Measurements from ENCODE around the gene SOX6. TPM values are rescaled to one million over a fixed set of nuclear protein-coding genes. Genes with fewer than 3 reads are reported as not detected.

SOX6 gene
- total RNA-seq, 4 donors from 2014 or later: 0.29 to 20.5 (median 8.2) TPM

DNA sequence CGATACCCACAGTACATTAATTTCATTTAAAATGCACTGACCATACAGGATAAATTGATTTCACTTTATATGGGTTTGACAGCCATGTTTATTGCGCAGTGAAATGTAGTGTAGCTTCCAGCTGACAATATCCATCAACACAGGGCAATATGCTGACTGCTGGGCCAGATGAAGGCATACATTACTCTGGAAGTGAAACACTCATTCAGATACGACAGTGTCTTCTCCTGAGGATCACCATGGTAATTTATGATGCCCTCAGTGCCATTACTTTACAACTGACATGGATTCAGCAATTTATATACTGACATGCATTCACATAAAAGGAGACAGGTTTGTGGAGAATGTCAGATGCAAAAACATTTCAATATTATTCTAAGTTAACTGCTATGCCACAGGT, 365.1 kb downstream of the SOX6 start:
- no peaks in the 10 kb centered on the region for H3K27me3 ChIP-seq

DNA sequence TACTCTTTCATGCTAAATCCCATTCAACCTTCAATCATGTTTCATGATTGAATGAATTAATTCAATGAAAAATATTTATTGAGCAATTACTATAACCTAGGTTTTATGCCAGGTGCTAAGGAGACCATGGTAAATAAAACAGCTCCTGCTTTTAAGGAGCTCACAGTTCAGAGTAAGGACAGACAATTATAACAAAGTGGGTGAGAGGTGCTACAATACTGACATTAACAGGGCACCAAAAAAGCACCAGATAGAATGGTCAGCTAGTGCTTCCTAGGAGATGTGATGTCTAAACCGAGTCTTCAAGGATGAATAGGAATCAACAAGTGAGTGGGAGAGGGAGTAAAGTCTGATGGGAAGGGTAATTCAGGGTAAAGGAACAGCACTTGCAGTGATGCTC, 366.7 kb downstream of the SOX6 start:
- intact Hi-C loops (cut with DNase I; ENCODE audit: low total_unique reads): no loop called here
- Histone ChIP-seq H3K9me3 (no peaks in the 10 kb centered on the region), H3K4me1 (no peaks in the 10 kb centered on the region), H3K36me3 (no peaks in the 10 kb centered on the region), H3K27me3 (no peaks in the 10 kb centered on the region), H3K4me3 (no peak overlapping the region), H3K27ac (no peak overlapping the region)
- TF ChIP-seq, protein P1, sequence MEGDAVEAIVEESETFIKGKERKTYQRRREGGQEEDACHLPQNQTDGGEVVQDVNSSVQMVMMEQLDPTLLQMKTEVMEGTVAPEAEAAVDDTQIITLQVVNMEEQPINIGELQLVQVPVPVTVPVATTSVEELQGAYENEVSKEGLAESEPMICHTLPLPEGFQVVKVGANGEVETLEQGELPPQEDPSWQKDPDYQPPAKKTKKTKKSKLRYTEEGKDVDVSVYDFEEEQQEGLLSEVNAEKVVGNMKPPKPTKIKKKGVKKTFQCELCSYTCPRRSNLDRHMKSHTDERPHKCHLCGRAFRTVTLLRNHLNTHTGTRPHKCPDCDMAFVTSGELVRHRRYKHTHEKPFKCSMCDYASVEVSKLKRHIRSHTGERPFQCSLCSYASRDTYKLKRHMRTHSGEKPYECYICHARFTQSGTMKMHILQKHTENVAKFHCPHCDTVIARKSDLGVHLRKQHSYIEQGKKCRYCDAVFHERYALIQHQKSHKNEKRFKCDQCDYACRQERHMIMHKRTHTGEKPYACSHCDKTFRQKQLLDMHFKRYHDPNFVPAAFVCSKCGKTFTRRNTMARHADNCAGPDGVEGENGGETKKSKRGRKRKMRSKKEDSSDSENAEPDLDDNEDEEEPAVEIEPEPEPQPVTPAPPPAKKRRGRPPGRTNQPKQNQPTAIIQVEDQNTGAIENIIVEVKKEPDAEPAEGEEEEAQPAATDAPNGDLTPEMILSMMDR (IDR thresholded peaks at IDR 0.05): no peak
- no peak for TF ChIP-seq POLR2A (IDR thresholded peaks at IDR 0.05)
- DNase-seq: no peak

More for the DNA sequence above, 365.1 kb downstream of the SOX6 start:
- Histone ChIP-seq H3K4me1 (no peaks in the 10 kb centered on the region), H3K27ac (no peak overlapping the region), H3K36me3 (no peaks in the 10 kb centered on the region), H3K9me3 (no peaks in the 10 kb centered on the region), H3K4me3 (no peak overlapping the region)
- intact Hi-C loops (cut with DNase I; ENCODE audit: low total_unique reads): no loop called here
- DNase-seq: no peak
- TF ChIP-seq, protein P1 (IDR thresholded peaks at IDR 0.05): no peak
- no peak for TF ChIP-seq POLR2A (IDR thresholded peaks at IDR 0.05)

DNA sequence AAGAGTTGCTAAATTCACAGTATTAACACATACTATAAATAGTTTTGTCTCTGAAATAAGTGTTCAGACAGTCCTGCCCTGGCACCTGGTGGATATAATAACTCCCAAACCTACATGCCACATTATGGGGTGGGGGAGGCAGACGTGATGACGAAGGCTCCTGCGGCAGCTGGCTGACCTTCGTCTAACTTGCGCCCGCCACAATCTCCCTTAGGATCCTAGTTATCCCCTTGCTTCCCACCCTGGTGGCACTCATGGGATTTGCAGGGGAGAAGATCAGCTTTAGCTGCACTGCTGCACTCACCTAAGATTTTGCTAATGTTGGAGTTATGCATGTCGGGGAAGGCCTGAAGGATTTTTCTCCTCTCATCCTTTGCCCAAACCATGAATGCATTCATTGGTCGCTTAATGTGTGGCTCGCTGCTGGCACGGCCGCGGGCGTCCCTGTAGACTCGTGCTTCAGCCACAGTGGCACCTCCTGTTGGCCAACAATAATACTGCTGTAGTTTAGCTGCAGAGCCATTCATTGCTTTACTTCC, 367.6 kb downstream of the SOX6 start:
- TF ChIP-seq, protein P1 (IDR thresholded peaks at IDR 0.05): no peak
- Histone ChIP-seq H3K27me3 (no peaks in the 10 kb centered on the region), H3K36me3 (no peaks in the 10 kb centered on the region), H3K4me3 (no peak overlapping the region), H3K27ac (no peak overlapping the region), H3K4me1 (no peaks in the 10 kb centered on the region), H3K9me3 (no peaks in the 10 kb centered on the region)
- no peak for DNase-seq
- intact Hi-C loops (cut with DNase I; ENCODE audit: low total_unique reads): no loop called here

DNA sequence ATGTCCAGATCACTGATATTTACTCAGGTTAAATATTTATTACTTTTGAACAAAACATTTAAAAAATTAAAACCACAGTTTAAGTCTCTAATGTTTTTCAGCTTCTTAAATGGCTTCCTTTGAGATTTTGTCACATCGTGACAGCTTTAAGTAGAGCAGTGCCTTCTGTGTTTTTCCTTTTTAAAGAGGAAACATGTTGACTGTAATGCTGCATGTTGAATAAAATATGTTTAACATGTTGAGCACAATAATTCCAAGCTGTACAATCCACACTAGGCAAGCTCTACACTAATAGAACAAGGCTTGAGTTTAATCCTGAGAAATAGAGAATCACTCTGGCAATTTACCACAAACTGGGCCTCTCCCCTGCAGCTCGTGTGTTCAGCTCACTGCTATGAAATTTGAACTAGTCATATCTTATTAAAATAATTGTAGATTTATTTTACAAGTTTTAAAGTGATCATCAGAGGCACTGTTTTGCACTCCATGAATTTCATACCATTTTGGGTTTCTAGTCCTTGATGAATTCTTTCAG, 368.3 kb downstream of the SOX6 start:
- no peak for TF ChIP-seq POLR2A (IDR thresholded peaks at IDR 0.05)
- TF ChIP-seq, protein P1 (IDR thresholded peaks at IDR 0.05): no peak
- Histone ChIP-seq H3K27me3 (no peaks in the 10 kb centered on the region), H3K36me3 (no peaks in the 10 kb centered on the region), H3K27ac (no peak overlapping the region), H3K4me3 (no peak overlapping the region), H3K4me1 (no peaks in the 10 kb centered on the region), H3K9me3 (no peaks in the 10 kb centered on the region)
- intact Hi-C loops (cut with DNase I; ENCODE audit: low total_unique reads): no loop called here
- DNase-seq: no peak

DNA sequence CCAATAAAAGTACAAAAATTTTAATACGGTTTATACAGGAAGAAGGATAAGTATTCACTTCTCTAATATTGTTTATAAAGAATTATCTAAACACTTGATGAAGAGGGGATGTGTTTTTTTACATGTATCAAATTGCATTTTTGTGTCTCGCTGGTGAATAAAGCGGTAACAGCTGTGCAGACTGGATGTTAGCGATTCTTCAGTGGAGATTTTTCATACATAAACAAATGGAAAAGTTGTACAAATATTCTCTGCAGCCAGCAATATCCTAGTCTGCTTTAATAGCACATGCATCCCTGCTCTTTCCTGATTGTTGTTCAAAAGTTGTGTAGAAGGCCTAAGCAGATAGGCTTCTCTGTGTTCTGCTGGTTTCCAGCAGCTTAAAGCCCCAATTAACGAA, 369.3 kb downstream of the SOX6 start:
- no peak for DNase-seq
- H3K4me3 ChIP-seq: no peak overlapping the region
- H3K27ac ChIP-seq: no peak overlapping the region
- TF ChIP-seq POLR2A (IDR thresholded peaks at IDR 0.05): no peak
- TF ChIP-seq, protein P1 (IDR thresholded peaks at IDR 0.05): no peak
- no peaks in the 10 kb centered on the region for H3K4me1 ChIP-seq
- intact Hi-C loops (cut with DNase I; ENCODE audit: low total_unique reads): no loop called here
- H3K36me3 ChIP-seq: no peaks in the 10 kb centered on the region
- no peaks in the 10 kb centered on the region for H3K9me3 ChIP-seq
- no peaks in the 10 kb centered on the region for H3K27me3 ChIP-seq

Measured in uterus (tissue), 4 donors.